ENCODE results near the gene RFX8.

RFX8 gene

DNA sequence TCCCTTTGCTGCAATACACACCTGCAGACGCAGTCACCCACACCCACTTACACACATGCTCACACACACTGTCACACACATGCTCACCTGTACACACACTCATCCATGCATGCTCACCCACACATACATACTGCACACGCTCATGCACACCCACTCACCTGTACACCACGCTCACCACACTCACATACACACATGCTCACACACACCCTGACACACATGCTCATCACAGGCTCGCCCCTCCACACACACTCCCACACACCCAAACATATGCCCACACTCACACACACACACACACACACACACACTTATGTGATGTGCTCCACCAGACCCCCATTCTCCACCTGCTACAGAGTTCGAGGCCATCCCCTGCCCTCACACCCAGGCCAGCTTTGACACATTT lies 64.8 kb downstream of the RFX8 start:
- no peak for DNase-seq (ENCODE audit: low read depth, low spot score)

DNA sequence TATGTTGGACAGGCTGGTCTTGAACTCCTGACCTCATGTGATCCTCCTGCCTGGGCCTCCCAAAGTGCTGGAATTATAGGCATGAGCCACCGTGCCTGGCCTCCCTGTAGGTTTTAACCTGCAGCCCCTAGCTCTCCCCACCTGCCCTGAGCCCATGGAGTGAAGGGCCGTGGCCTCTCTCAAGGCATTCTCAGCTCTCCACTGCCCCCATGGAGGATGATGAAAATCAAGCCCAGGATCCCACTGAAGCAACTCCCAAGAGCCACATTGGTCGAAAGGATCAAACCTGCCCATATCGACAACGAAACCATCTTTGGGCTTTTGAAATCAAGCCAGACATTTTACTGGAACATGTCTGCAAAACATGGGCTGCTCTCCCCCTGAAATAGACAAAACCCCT lies 65.2 kb downstream of the RFX8 start:
- DNase-seq (ENCODE audit: low read depth, low spot score): no peak

DNA sequence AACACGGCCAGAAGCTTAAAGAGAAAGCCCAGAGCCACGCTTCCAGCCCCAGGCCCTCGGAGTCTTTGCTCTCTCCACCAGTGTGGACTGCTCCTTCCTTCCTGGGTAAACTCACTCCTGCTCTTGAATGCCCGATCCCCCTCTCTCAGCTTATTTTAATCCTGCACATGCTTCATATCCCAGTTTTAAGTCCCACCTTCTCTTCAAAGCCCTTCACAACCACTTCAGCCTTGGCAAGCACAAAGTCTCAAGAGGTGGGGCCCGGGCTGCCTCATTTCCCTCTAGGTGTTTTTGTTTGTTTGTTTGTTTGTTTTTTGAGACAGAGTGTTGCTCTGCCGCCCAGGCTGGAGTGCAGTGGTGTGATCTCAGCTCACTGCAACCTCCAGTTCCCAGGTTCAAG lies 66.0 kb downstream of the RFX8 start:
- no peak for DNase-seq (ENCODE audit: low read depth, low spot score)

DNA sequence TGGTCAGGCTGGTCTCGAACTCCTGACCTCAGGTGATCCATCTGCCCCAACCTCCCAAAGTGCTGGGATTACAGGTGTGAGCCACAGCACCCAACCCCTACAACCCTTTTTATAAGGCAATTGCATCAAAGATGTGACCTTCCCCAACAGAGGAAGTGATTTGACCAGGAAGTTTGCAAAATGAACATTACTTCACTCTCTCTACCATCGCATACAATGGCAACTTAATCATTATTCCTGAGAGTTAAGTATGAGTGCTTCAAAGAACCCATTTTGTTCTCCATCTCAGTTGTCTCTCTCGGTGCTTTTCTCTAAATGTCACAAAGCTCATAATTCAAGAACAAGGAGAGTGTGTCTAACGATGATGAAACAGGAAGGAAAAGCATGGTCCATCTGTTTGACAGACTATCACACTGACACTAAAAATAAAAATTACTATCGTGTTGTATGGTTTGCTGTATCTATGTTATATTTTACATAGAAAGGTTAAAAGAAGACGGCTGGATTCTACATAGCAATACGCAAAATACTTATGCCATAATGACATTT lies 69.5 kb downstream of the RFX8 start:
- no peak for DNase-seq (ENCODE audit: low read depth, low spot score)

DNA sequence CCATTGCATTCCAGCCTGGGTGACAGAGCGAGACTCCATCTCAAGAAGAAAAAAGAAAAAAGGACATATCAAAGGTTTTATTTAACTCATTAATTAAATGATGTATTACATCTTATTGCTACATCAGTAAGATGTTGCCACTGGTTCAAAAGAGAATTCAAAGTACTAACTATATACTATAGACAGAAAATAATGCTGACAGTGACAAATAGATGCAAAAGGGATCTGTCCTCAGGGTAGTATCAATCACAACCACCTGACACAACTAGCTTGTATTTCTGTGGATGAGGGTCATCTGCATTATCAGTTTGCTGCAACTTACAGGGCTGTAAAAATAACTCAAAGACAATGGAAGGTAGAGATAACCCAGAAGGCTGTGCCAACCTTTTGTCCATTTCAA lies 71.2 kb downstream of the RFX8 start:
- DNase-seq (ENCODE audit: low read depth, low spot score): no peak

DNA sequence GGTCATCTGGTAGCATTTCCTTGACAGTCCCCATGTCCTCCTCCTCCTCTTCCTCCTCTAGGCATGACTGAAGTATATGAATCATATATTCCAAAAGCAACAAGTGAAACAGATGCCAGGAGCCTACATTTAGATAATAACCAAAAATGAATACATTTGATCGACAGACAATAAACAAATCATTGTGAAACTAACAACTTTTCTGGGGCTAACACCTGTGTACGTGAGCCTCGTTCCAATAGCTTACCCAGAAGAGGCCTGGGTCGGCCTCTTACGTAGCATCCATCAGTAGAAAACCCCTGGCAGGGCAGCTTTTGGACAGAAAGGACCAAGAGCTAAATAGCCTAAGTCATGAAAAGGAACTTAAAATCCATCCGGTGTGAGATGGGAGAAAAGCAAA lies 72.3 kb downstream of the RFX8 start:
- no peak for DNase-seq (ENCODE audit: low read depth, low spot score)

DNA sequence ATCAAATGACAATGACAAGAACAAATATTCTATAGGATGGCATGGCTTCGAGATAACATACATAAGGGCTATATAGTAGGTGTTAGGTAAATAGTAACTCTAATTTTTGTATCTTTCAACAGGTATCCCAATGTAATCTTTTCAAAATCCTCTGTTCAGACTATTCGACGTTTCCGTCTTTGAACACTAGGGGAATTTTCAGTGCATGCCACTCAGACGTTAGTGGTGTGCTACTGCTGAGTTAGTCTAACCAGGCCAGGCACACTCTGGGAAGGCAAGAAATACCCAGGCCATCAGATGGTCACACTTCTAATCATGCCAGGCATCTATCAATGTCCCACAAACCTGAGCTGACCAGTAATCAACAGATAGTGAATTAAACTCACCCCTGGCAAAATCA lies 73.0 kb downstream of the RFX8 start:
- no peak for DNase-seq (ENCODE audit: low read depth, low spot score)

DNA sequence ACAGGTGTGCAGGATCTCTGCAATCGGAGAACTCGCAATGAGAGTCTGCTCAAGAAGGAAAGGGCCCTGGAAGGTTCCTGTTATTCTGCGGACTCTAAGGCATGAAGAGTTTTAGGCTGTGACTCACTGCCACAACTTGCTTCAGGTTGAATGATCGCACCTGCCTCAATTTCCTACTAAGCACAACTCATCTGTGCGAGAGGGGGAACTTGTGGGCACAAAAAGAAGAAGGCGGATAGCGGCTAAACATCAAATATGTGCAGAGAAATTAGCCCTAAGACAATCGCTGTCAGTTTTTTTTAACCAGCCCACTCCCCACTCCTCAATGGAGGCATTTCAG lies 73.6 kb downstream of the RFX8 start:
- DNase-seq (ENCODE audit: low read depth, low spot score): no peak

DNA sequence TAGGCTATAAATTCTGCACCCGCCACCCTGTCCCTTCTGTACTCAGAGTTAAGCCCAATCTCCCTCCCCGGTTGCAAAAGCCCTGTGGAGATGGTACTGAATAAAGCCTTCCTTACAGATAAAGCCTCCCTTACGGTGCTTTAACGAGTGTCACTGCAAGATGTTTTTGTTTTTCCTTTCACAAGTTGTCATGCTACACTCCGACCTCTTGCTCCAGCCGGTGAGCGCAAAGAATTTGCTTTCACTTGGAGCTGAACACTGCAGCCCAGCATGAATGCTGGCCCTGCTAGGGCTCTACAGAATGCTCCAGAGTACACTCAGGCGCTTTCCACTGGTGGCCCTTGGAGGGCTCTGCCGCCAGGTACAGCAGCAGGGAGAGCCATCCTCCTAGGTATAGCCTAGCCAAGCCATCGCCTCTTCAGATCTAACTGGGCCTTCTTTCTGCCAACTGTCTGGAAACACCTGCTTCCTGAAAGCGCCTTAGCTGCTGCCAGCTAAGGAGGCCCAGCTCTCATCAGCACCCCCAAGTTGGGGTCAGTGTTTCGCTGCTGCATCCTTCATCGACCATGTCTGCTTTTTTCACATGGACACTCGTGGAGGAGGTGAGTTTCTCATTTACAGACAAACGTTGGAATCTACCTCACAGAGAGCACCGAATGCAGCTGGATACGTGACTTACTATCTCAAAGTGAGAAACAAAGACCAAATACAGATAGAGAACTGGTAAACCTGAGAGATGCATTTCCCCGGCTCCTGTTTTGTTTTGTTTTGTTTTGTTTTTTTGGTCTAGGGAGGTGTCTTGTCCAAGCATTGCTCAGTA lies 74.2 kb downstream of the RFX8 start:
- DNase-seq (ENCODE audit: low read depth, low spot score): no peak

DNA sequence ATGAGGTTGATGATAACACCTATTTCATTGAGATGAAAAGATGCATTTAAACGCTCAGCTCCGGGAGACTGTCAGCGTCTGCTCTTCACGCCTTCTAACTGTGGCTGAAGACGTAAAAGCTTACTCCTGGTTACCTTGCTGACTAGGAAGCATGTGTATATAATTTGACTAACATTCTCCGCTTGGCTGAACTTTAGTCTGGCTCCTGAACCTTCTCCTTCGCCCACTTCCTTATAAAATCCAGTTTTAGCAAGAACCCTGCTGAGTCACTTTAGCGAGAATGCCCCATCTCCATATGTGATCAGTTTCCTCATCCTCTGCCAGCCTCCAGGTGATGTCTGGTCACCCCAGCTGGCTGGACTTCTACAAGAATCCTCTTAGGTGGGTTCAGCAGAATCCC lies 74.9 kb downstream of the RFX8 start:
- no peak for DNase-seq (ENCODE audit: low read depth, low spot score)

DNA sequence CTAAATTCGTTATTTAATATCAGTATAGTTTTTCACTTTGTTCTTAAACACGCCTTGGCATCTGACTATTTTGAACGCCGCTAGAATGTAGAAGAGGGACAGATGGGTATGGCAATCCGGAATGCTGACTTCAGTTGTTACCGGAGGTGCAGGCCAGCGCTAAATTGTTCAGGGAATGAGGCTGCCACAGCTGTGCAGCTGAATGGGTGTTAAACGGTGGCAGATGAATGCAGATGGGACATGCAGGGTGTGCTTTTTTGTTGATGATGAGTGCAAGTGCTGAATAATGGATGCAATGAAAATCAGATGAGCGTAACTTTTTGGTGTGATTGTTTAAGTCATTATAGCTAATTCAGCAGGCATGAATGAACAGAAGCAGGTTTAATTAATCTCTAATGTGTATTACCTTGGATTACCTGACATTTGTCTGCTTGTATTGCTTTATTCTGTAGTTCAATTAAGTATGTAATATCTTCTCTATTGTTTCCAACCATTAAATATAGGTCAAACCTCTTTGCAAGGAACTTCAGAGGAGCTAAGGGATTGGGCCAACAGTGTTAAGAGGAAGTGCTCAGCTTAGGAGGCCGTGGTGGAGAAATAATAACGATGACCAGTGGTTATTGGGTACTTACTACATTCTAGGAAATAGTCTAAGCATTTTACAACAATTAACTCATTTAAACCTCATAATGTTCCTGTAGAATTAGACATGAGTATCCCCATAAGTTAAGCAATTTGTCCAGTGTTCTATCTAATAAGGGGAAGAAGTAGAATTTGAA lies 75.7 kb downstream of the RFX8 start:
- no peak for DNase-seq (ENCODE audit: low read depth, low spot score)

DNA sequence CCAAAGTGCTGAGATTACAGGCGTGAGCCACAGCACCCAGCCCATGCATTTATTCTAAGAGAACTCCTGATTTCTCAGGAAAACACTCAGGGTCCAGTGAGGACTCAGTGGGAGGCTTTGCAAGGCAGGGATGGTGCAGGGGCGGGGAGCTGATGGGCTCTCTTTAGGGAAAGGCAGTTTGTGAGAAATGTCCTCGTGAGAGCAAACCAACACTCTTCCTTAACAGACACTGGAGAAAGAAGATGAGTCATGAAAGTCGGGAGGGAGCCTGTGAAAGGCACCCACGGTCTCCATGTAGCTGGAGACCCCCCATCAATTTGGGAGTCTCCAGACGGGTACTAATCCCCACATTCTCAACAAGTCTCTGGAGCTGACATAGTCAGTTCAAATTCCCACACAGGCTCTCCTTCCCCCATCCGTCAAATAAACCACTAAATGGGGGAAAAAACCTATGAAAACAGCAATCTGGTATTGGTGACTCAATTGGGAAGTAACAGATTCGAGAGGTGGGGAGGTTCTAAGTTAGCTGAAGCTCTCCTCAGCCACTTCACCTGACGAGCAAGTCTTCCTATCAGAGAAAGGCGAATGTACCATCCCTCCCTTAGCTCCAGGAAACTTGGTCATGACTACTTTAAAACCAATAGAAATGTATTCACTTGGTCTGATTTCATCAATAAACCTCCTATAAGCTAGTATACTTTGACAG lies 76.6 kb downstream of the RFX8 start:
- DNase-seq (ENCODE audit: low read depth, low spot score): no peak

DNA sequence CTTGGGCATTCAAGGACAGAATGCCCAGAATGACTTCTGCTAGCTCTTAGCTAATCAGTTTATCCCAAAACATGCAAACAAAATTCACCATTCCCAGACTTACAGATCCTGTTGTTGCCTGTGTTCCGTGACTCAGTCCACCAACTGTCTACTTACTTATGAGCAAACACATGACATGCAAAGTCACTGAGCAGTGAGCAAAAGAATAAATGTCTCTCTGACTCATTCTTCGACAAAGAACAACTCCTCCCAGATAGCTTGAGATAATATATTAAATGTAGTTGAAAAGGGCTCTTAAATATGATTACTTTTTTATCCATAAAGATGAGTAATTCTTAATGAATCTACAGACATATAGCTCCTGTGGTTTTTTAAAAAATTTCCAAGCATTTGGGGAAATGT lies 78.6 kb downstream of the RFX8 start:
- no peak for DNase-seq (ENCODE audit: low read depth, low spot score)

DNA sequence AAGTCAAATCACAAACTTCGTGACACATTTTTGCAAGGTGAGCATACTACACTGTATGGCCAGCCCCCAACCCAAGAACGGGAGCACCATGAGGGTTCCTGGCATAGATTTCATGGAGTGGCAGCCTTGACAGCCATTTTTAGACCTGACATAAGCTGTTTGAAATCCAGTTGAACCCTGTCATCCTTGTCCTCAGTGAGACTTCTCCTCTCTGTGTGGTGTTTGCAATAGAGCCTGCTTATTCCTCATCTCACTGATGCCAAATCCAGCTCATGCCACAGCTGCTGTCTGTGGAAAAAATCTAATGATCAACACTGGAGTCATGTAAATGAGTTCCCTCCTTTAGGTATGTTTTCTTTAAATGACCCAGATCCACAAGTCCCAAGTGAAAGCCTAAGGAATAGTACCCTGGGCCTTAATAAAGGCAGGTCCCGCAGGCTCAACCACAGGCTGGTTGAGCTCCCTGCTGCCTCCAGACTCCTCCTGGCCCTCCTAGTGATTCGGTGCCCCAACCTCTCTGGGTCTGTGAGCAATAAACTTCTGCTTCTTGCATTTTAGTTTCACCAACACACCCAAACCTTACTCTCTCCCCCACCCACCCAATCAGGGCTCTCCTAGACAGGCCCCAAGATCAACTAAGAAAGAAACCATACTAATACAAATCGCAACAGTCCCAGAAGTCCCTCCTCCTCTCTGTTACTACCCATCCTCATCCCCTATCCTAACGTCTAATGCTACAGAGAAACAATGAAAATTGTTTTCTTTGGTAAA lies 79.2 kb downstream of the RFX8 start:
- DNase-seq (ENCODE audit: low read depth, low spot score): no peak

DNA sequence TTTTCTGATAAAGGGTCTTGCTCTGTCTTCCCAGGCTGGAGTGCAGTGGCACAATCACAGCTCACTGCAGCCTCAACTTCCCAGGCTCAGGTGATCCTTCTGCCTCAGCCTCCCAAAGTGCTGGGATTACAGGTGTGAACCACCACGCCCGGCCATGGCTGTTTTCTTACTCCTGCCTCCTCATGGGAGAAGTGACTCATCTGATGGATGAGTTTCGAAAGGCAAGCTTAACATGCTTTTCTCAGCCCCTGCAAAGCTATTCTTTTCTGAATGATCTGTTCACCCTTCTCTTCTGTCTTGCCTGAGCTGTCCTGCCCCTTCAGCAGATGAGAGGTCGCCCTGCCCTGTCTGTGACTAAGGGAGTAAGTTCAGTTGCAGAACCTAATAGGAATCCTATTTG lies 86.7 kb downstream of the RFX8 start:
- DNase-seq (ENCODE audit: low read depth, low spot score): no peak

DNA sequence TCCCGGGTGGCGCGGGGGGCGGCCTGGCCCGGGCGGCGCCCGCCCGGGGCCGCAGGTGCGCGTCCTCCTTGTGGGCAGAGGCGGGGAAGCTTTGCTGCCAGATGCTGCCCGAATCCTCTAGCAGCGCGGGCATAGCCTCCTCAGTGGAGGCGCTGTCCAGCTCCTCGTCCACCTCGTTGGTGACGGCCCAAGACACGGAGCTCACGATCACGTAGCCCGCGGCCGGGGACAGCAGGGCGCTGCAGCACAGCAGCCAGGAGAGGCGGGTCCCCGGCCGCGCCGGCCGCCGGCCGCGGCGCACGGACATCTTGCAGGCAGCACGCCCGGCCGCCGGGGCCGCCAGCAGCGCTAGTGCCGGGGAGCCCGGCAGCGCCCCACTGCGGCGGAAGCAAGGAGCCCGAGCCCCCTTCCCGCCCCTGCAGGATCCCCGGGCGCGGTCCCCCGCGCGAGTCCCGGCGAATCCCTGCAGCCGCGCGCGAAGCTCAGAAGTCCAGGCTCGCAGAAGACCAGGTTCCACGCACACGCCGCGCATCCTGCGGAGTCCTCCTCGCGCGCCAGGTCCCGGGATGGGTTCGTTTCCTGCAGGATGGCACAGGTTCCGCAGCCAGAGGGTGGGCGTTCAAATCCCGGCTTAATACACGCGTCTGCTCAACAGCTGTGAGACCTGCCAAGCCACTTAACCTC lies 87.6 kb downstream of the RFX8 start, which contains the start of gene CREG2:
Gene CREG2 (minus strand): TSS at position 353 of the 684 bp plus-strand sequence. CDS start 46 bp downstream, at position 307.
- no peak for DNase-seq (ENCODE audit: low read depth, low spot score)

DNA sequence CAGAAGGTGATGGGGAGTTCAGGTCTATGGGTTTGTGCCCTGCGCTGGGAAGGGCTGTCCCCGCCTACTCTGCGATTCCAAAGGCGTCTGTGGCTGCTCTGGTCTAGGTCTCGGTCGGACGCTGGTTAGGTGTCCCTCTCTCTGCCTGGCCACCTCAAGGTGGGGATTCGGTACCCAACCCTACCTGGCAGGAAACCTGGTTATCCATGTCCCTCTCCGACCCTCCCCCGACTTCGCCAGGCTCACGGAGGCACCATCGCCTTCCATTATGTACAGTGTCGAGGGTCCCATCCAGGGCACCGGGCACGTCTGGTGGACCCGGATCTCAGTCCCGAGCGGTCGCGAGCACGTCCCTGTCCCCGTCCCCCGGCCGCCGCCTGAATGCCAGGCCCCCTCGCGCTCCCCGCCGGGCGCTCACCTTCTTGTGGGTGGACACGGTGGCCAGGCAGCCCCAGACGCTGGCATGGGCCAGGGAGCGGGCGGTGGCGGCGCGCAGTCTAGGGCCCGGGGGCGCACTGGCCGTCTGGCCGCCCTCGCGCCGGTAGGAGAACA lies 88.2 kb downstream of the RFX8 start:
- DNase-seq (ENCODE audit: low read depth, low spot score): no peak

DNA sequence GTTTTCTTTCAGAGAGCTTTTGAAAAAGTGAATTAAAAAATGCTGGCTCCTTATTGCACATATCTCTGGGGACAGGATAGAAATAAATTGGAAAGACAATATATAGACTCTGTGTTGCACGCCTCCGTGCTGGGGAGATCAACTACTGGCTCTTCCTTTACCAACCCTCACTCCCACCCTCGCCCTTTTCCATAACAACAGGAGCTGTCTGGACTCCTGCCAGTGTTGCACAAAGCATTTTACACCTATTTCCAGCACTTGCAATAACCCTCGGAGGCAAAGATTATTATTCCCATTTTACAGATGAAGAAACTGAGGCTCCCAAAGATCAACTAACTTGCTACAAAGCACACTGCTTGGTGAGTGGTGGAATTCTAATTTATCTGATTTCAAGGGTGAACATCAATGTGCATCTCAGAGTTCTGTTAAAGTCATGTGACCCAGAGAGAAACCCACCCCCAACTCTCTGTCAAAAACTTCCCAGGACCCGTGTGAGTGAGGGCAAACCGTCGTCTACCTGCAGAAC lies 91.8 kb downstream of the RFX8 start:
- no peak for DNase-seq (ENCODE audit: low read depth, low spot score)

DNA sequence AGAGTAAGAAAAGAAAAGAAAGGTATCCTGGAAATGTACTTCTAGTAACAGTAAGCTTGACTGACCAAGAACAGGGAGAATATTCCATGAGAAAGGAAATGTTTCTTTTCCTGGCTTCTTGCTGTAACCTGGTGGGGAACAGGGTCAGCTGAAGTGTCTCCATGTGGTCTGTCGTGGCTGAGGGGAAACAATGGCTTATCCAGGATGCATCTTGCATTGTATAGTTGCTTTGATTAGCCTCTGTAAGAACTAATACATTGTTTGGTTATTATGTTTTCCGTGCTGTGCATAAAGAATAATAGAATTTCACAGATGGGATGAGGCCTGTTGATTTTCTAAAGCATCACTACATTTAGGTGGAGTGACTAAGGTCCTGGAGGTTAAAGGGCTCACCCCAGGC lies 92.5 kb downstream of the RFX8 start:
- DNase-seq (ENCODE audit: low read depth, low spot score): no peak

DNA sequence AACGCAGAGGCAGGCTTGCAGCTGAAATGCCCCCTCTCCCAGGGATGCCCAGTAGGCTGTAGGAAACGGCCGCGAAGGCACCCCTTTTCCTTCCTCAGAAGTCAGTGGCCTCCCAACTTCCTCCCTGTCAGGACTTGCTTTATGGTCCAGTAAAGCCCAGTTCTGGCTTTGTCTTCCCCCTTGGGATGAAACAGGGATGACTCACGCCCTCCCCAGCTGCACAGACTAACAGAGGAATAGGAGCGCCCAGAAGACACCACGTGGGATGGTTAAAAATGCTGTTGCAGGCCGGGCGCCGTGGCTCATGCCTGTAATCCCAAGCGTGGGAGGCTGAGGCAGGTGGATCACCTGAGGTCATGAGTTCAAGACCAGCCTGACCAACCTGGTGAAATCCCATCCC lies 94.5 kb downstream of the RFX8 start:
- no peak for DNase-seq (ENCODE audit: low read depth, low spot score)
